ENCODE measurements around the gene SCFD2.

The SCFD2 gene

GRCh38 chr4:52939739-52940138 lies 426.1 kb downstream of the SCFD2 start:
- no peak for DNase-seq (ENCODE audit: low read depth in 2 of 2, low spot score in 1 of 2)

GRCh38 chr4:52939325-52939724 lies 426.5 kb downstream of the SCFD2 start:
- no peak for DNase-seq (ENCODE audit: low read depth in 2 of 2, low spot score in 1 of 2)

- DNase-seq (ENCODE audit: low read depth in 2 of 2, low spot score in 1 of 2) = no peak
These were observed 428.0 kb downstream of the SCFD2 start for GRCh38 chr4:52937829-52938228.

- no peak for DNase-seq (ENCODE audit: low read depth in 2 of 2, low spot score in 1 of 2)
These were observed 429.1 kb downstream of the SCFD2 start for GRCh38 chr4:52936729-52937128.

- no peak for DNase-seq (ENCODE audit: low read depth in 2 of 2, low spot score in 1 of 2)
These were observed 430.5 kb downstream of the SCFD2 start for GRCh38 chr4:52935317-52935716.

GRCh38 chr4:52933738-52934137 lies 432.1 kb downstream of the SCFD2 start:
- DNase-seq (ENCODE audit: low read depth in 2 of 2, low spot score in 1 of 2) = no peak

GRCh38 chr4:52932591-52933470 lies 433.0 kb downstream of the SCFD2 start:
- DNase-seq (ENCODE audit: low read depth in 2 of 2, low spot score in 1 of 2) = no peak

- DNase-seq (ENCODE audit: low read depth in 2 of 2, low spot score in 1 of 2) = no peak
These were observed 434.6 kb downstream of the SCFD2 start for GRCh38 chr4:52931243-52931642.

- DNase-seq (ENCODE audit: low read depth in 2 of 2, low spot score in 1 of 2) = no peak
These were observed 439.5 kb downstream of the SCFD2 start for GRCh38 chr4:52926196-52926974.

GRCh38 chr4:52925531-52925968 lies 440.3 kb downstream of the SCFD2 start:
- DNase-seq (ENCODE audit: low read depth in 2 of 2, low spot score in 1 of 2) = no peak

- no peak for DNase-seq (ENCODE audit: low read depth in 2 of 2, low spot score in 1 of 2)
These were observed 446.4 kb downstream of the SCFD2 start for GRCh38 chr4:52919461-52919860.

- DNase-seq (ENCODE audit: low read depth in 2 of 2, low spot score in 1 of 2) = no peak
These were observed 448.0 kb downstream of the SCFD2 start for GRCh38 chr4:52917817-52918216.

- no peak for DNase-seq (ENCODE audit: low read depth in 2 of 2, low spot score in 1 of 2)
These were observed 450.0 kb downstream of the SCFD2 start for GRCh38 chr4:52915730-52916300.

GRCh38 chr4:52915191-52915590 lies 450.7 kb downstream of the SCFD2 start:
- DNase-seq (ENCODE audit: low read depth in 2 of 2, low spot score in 1 of 2) = no peak

- no peak for DNase-seq (ENCODE audit: low read depth in 2 of 2, low spot score in 1 of 2)
These were observed 451.7 kb downstream of the SCFD2 start for GRCh38 chr4:52914051-52914605.

GRCh38 chr4:52912608-52913007 lies 453.3 kb downstream of the SCFD2 start:
- no peak for DNase-seq (ENCODE audit: low read depth in 2 of 2, low spot score in 1 of 2)

- DNase-seq (ENCODE audit: low read depth in 2 of 2, low spot score in 1 of 2) = peak in 1 of 2 donors; percentile 46
These were observed 454.1 kb downstream of the SCFD2 start for GRCh38 chr4:52911684-52912294.

- DNase-seq (ENCODE audit: low read depth in 2 of 2, low spot score in 1 of 2) = no peak
These were observed 455.7 kb downstream of the SCFD2 start for GRCh38 chr4:52910115-52910514.

- DNase-seq (ENCODE audit: low read depth in 2 of 2, low spot score in 1 of 2) = no peak
These were observed 458.4 kb downstream of the SCFD2 start for GRCh38 chr4:52907510-52907909.

GRCh38 chr4:52904421-52904820 lies 461.4 kb downstream of the SCFD2 start:
- no peak for DNase-seq (ENCODE audit: low read depth in 2 of 2, low spot score in 1 of 2)

- DNase-seq (ENCODE audit: low read depth in 2 of 2, low spot score in 1 of 2) = no peak
These were observed 462.6 kb downstream of the SCFD2 start for GRCh38 chr4:52903273-52903672.
